GM18858 (cell line): ENCODE data around the gene ZNF423.

Experiments
- ATAC-seq: cut with Tn5 transposase; IDR thresholded peaks from one replicate; pipeline ENCODE4 v1.9.1; 2021; ENCODE audit not compliant: unreplicated experiment

The ZNF423 gene

DNA sequence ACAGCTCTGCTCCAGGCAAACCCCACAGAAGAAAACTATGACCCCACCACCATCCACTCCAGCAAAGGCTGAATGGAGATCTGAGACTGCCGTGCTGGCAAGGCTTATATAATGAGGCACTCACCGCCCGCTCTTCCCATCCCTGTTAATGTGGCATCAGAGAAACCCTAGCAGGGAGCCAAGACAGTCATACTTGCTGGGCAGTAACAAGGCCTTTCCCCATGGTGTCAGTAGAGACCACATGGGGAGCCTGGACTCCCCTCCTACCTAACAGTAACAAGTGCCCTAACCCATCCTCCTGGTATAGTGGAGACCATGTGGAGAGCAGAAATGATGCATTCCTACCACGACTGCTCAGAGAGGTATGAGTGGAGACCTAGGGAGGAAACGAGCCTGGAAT is 247.1 kb downstream of the ZNF423 start:
- no peak for ATAC-seq

DNA sequence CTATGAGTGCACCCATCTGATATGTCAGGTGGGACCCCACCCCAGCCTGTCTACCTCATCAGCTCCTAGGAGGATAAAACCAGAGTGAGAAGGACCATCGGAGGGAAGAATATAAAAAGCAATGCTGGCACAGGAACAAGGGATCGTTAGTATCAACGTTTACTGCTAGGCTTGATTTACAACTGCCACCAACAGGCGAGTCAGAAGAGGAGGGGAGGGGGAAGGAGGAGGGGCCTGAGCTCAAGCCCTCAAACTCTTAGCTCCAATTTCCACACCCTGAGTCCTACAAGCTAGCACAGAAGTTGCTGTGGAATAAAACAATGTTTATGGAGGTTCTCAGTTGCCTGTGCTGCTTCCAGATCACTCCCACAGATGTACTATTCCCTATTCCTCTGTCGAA is 247.8 kb downstream of the ZNF423 start:
- ATAC-seq = no peak

DNA sequence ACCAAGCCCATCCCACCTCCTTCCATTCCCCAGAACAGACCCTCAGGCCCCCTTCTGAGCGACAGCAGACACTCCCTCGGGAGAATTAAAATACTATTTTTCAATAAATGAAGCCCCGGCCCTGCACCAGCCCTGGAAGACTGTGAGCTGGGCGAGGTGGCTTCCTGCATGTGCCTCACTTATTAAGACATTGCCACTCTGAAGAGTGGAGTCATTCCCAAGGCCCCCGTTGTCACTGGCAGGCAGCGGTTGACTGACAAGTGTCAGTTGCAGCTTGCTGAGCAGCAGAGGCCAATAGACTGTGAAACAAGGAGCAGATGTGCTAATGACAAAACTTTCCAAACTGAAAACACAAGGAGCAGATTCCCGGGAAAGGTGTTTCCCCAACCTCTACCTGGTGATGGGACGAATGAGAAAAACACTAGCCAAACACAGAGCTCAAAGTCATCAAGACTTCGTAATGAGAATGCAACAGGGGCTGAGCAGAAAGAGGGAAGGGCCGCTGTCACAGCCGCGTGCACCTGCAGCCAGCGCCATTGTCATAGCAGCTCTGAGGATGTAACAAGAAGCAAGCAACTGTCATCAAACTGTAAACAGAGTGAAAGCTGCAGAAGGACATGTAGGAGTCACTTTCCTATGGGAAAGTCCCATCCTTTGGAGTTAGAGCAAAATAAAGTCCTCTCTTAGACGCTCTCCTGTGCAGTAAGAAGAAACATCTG is 250.2 kb downstream of the ZNF423 start:
- no peak for ATAC-seq

DNA sequence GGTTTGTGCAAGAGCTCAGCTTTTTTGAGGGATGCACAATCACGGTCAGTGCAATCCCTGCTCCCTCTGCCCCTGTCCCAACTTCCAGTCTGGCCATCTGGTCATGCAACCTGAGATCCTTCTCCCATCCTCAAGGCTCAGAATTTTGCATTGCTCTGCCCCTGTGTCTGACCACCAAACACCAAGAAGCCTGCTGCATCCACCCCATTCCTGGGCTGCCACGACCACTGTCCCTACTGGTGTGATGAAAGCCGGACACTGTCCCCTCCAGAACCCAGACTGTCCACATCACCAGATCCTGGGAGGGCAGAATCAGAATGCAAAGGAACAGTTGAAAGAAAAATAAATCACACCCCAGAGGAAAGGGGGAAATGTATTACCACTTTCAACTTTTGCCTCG is 251.3 kb downstream of the ZNF423 start:
- ATAC-seq = no peak

DNA sequence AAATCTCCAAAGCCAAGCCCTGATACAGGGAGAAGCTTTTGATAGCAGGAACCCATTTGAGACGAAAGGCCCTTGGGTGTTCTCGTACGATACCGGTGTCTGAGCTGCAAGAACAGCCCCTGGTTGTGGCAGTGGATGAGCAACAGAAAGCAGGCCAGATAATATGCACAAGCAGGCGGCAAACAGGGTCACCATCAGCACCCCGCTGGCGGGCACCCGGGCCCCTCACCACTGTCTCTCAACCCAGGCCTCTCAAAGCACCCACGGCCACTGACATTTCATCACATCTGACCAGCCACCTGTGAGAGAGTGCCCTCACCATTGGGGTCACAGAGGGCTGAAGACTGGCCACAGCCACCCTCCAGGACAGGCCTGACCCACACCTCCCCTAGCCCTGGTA is 252.0 kb downstream of the ZNF423 start:
- ATAC-seq = no peak

DNA sequence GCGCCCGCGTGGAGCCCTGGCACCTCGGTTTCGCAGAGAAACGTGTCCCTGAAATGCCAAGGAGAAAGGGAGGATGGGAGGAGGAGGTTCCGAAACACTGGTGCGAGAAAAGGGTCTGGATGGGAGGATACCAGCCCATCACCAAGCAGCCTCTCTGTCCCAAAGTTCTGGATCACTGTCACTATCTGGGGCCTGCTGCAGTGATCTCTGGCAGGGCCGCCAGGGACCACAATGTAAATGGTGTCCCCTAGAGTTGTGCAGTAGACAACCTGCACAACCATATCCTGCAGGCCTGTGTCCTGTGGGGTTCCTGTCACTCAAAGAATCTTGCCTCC is 253.0 kb downstream of the ZNF423 start:
- ATAC-seq = no peak

DNA sequence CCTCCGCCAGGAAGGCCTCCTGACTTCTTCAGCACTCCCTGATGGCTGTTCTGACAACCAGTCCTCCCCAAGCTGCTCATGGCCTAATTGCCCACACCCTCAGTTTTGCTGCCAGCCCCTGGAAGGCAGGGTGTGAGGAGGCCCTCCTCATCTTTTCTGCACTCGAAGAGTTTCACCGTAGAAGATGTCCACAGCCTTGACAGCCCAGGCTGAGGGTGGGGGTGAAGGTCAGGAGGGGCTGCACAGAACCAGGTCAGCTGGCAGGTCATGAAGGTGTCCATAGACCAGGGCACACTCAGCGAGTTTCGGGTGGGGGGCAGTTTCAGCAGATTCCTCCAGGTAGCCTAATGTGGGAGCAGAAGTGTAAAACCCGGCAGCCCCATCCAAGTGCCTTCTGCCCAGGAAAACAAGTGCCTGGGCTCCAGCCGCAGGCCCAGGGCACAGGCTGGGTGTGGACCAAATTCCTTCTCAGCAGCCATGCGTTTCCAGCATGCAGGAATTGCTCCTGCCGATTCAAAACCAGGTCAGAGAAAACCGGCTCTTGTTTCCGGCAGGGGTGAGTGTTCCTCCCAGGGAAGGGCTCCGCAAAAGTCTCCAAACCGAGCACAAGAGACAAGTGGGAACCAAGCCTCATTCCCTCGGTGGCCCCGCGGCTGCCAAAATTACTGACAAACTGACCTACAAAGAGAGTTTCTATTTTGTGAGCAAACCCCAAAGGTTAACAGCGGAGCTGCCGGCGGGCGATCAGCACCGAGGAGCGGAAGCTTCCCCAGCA is 253.5 kb downstream of the ZNF423 start:
- ATAC-seq = no peak

DNA sequence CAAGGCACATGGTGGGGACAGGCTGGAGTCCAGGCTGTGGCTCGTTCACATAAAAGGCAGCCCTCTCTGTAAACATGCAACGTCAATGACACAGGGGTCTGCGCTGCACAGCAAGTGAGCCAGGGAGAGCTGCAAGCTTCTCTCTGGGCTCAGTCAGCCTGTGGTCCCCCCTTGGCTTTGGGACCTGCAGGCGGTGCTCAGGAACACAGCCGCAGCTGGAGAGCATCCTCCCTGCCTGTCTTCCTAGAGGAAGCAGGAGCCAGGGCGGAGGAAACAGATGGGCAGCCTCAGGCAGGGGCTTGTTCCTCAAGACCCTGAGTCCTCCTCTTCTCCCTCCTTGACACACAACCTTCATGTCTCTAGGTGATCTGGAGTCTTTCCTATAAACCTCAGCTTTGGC is 254.3 kb downstream of the ZNF423 start:
- ATAC-seq = no peak

DNA sequence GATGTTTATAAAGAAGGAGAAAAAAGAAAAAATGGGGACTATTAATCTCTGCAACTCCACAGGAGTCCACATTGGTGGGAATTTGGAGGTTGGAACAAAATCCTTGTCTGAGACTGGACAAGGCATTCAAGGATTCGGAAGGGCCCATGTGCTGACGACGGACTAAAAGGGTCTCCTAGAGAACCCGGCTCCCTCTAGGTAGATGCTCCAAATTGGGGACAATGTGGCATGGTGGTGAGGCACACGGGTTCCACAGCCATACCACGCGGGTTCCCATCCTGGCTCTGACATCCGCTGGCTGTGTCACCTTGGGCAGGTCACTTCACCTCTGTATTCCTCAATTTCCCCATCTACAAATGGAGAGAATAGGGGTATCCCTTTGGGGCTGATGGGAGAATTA is 254.9 kb downstream of the ZNF423 start:
- ATAC-seq = no peak

DNA sequence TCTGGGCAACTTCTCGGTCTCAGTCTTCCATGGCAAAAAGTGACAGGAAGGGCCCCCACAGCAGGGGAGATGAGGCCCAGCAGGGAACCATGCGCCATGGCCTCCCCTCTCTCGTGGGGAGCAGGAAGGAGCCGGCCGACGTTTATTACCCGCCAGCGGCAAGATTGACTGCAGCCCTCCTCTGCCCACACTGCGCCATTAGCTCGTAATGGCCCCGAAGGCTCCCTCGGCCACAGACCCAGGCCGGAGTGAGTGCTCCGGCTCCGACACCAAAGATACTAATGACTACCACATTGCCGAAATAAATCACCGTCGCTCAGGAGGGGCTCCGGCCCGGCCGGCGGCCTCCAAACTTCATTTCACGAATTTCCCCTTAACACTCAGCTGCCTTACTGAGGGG is 255.4 kb downstream of the ZNF423 start:
- ATAC-seq = no peak

DNA sequence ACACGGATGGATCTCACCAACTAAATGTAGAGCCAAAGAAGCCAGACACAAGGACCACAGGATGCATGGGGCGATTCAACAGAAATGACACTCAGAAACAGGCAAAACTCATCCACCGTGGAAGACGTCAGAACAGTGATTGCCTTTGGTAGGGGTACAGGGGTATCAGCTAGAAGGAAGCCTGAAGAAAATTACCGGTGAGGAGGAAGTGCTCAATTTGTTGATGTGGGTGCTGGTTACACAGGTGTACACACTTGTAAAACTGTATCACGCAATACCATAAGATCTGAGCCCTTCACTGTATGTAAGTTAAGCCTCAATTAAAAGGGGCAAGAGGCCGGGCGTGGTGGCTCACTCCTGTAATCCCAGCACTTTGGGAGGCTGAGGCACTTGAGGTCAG is 256.2 kb downstream of the ZNF423 start:
- no peak for ATAC-seq

DNA sequence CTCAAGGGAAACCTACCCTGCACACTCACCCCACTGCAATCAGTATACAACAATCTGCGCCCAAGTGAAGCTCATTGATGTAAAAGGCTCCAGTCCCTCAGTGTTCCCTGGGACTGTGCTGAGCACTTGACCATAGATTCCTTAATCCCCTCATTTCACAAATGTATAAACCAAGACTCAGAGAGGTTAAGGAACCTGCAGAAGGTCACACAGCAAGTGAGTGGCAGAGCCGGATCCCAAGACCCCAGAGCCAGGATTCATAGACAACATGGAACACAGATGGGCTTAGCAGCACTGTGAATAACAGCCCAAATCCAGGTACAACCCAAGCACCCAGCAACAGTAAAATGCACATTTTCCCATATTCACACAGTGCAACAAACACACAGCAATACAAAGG is 256.6 kb downstream of the ZNF423 start:
- ATAC-seq = no peak

DNA sequence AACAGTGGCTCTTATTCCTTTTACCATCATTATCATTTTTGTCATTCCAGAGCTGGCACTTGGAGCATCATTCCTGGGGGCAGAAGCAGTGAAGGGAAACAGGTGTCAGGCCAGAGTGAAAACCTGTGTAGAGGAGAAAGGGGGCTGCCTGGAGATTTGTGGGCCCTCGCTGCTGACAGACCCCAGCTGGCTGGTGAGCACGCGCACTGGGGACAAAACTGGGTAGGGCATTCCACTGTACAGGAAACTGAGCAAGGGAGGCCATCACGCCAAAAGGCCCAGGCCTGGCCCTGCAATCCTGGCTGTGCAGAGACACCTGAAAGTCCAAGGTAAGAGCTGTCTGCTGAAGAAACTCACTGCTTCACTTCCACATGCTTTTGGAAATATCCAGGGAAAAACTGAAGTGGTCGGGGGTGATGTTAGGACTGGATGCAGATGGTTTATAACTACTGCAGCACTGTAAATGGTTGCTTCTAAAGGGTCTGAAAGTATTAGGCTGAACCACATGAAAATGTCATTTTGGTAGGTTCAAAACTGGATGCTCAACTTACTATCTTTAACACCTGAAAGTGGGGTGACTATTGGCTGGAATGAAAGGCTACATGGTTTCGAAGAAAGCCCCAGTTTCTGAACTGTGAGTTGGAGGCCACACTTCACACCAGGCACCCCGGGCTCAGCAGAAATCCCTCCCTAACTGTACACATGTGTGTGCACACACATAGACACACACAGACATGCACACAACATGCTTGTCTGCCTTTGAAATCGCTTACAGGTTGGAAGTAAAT is 257.3 kb downstream of the ZNF423 start:
- peak; percentile 76 for ATAC-seq

DNA sequence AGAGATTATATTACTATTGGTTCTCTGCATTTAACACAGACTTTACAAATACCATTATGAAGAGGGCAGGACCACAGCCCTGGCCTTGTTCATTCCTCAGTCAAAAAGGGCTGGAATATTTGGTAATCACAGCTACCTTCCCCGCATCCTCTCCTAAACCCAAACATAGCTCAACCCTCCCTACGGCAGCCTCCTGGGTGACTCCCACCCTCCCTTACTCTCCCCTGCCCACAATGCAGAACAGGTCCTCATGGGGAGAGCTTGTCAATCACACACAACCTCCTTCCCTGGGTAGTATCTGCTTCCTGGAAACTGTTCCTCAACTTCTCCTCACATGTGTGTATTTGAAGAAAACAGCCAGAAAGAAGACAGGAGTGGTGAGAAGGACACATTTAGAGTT is 258.1 kb downstream of the ZNF423 start:
- no peak for ATAC-seq

DNA sequence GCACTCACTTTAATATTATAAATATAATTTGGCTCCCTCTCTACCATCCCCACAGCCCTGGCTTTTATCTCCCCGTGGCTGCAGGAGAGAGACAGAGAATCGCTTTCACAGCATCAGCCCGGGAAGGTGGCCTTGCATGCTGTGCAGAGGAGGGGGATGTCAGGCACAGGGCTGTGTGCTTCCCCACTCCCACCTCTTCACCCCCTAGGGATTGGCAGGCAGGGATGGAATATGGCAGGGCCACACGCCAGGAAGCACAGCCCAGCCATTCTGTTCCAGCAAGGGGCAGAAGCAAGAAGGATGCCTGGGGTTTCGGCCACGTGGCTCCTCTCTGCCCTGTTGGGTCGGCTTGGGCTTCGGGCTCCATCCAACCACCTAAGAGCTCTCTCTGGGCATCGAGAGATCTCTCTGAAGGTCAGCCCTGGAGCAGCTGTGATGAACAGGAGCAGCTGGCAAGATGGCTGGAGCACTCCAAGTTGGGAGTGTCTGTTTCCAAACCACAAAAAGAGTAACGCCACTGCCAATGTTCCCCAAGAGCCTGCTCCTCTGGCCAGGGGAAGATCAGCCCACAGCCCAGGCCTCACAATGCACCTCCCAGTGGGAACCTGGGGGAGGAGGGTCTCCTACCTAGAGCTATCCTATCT is 259.1 kb downstream of the ZNF423 start:
- ATAC-seq = no peak

DNA sequence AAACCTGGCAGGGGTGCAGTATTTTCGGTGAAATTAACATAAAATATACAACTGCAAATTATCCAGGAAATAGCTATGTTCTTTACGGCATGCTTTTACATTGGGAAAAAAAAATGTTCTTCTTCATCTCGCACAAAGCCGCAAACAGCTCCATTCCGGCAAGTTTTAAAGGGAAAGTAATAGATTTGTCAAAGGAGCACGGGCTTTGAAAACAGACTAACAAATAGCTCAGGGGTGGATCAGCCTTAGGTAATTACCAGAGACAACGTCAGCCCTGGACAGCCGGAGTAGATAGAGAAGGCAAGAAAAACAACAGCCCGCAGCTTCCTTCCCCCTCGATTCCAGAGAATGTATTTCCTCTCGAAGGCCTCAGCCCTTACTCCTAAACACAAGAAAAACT is 259.8 kb downstream of the ZNF423 start:
- ATAC-seq = no peak

DNA sequence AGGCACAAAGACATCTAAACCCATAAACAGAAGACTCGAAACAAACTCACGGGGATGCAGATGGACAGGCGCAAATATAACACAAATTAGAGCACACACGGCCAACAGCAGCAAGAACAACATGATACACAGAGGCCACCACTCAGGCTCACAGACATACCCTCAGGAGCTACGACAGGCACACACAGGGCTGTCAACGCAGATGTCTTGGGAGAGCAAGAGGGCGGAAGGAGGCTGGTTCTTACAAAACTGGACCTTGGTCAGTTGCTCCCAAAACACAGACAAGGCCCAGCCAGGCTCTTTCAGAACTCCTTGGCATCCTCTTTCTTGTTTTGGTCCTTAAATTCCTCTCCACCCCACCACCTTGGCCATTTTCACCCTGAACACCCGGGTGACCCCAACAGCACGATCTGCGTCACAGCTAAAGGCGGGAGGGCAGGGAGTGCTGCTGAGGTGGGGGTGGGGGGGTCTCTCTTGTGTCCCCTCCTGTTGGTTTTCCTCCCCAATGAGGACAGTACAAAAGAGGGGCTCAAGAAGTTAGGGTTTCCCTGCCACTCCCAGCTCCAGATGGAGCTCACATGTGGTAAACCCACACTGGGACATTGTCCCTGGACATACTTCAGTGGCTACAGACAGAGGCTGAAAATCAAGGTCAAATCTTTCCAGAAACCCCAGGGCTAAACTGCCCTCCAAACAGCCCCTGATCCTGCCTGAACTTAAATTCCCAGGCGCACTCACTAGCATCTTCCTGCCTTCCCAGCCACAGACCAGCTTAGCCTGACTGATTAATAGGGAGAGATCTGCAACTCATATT is 261.0 kb downstream of the ZNF423 start:
- no peak for ATAC-seq

DNA sequence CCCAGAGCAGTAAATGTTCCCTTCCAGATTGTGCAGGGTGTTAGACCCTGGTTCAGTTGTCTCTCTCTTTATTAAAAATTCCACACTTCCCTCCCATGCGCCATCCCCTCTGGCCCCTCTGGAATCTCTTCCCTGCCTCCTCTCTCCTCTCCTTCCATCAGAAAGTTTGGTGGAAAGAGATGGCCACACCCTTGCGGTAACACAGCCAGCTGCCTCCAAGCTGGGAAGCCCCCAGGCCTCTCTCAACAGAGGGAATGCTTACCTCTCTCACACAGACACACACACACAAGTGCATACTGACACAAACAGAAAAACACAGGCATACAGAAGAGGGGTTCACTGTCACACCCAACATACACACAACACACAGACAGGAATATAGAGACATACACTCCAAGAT is 261.8 kb downstream of the ZNF423 start:
- ATAC-seq = no peak

DNA sequence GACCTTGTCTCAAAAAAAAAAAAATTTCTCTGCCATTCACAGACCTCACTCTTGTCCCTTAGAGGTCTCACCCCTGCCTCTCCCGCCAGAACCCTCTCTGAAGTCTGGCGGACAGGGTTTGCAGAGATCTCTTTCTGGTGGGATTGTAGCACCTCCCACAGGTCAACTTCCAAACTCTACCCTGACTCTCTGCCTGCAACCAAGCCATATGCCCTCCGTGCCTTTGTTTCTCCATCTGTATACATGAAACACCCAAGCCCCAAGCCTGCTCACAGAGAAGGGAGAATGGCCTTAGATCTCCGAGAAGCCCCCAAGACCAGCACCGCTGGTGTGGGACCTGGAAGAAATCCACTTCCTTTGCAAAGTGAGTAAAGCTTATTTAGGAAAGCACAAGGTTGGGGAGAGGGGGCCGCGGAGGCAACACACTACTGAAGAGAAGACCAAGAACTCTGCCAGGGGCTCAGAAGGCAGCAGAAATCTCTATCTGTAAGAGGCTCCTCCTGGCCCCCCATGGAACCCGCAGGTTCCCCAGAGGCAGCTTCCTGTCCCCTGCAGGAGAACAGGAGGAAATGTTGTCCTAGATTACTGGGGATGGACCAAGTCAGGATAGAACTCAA is 262.4 kb downstream of the ZNF423 start:
- ATAC-seq = no peak
